Measurements from ENCODE around the gene C2orf42.
"Not testable (repeated sequence)": the region's sequence is repeated elsewhere in the genome, so short reads cannot be mapped to it uniquely, and the experiment has no call there.

The C2orf42 gene

GRCh38 chr2:70102323-70102905, 88.4 kb downstream of the C2orf42 start:
- DNase-seq (ENCODE audit: low read depth) = not testable (repeated sequence)

GRCh38 chr2:70101686-70102085, 89.1 kb downstream of the C2orf42 start:
- not testable (repeated sequence) for DNase-seq (ENCODE audit: low read depth)

- DNase-seq (ENCODE audit: low read depth) = no peak
Measured at GRCh38 chr2:70101174-70101573, 89.6 kb downstream of the C2orf42 start.

All from ELR (cell line).